ENCODE data around the gene ATRN. TPM values are rescaled to one million over a fixed set of nuclear protein-coding genes. Genes with fewer than 3 reads are reported as not detected.
A peak's percentile ranks its signal among the peaks of the same experiment; 100 is the strongest.

Gene ATRN
- total RNA-seq, 1 experiment from 2014 or later = 26.1 TPM

DNA sequence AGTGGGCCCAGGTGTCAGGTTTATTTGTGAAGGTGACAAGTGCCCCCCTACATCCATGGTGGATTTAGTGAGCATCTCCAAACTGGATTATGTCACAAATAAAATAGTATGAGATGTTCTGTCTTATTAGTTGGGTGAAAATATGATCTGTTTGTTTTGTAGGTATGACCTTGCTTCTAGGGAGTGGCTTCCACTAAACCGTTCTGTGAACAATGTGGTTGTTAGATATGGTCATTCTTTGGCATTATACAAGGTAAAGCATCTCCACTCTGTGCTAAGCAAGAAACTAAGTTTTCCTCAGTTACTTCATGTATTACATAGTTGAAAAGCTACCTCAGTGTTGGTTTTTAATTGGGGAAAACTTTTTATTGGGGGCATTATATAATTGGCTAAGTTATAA, 88.4 kb downstream of the ATRN start:
- H3K4me2 ChIP-seq (ENCODE audit: low read length) = no peak overlapping the region
- H3K36me3 ChIP-seq (ENCODE audit: low read depth, low read length) = no peaks in the 10 kb centered on the region; the same call in none of the 2 replicates
- BruUV-seq (replicated peaks) = no TSS peak
- no peak overlapping the region for H3K27ac ChIP-seq (ENCODE audit: low read length)
- no peaks in the 10 kb centered on the region for H4K20me1 ChIP-seq (ENCODE audit: low read length)
- H3K79me2 ChIP-seq (ENCODE audit: low read length) = no peaks in the 10 kb centered on the region
- TF ChIP-seq CTCF (conservative IDR thresholded peaks at IDR 0.05; ENCODE audit: low read depth, low read length) = no peak
- TF ChIP-seq EZH2 (IDR thresholded peaks at IDR 0.05; ENCODE audit: low read length, unreplicated experiment) = no peak
- no peak for TF ChIP-seq EZH2phosphoT487 (IDR thresholded peaks at IDR 0.05; ENCODE audit: borderline replicate concordance, low read length)
- H3K27me3 ChIP-seq (ENCODE audit: low read length) = no peaks in the 10 kb centered on the region
- peaks cover 16% of the 10 kb centered on the region for H3K4me1 ChIP-seq (ENCODE audit: insufficient read depth, low read length)
- H3K9ac ChIP-seq (ENCODE audit: low read length) = no peak overlapping the region
- CTCF ChIA-PET = no interaction called here
- H2AFZ ChIP-seq (ENCODE audit: low read length) = no peak overlapping the region
- intact Hi-C loops (cut with micrococcal nuclease) = no loop called here
- ATAC-seq = peak; percentile 59
- no peaks in the 10 kb centered on the region for H3K9me3 ChIP-seq (ENCODE audit: low read length)
- no peaks in the 10 kb centered on the region for H3F3A ChIP-seq (ENCODE audit: low read length, unreplicated experiment)
- DNase-seq = no peak
- no peaks in the 10 kb centered on the region for H3K9me2 ChIP-seq (replicated peaks; ENCODE audit: low read length)
- POLR2A ChIA-PET (ENCODE audit: unreplicated experiment) = interaction anchor here (0.6 kb wide), 1 partner anchor 118 kb away, joined by 4 read pairs; no protein-coding TSS in a partner anchor
- H3K4me3 ChIP-seq (ENCODE audit: low read length) = no peak overlapping the region

- Histone ChIP-seq H3K9me3 (ENCODE audit: low read length) (no peaks in the 10 kb centered on the region), H3K4me2 (ENCODE audit: low read length) (no peak overlapping the region), H3K4me1 (ENCODE audit: insufficient read depth, low read length) (peaks cover 16% of the 10 kb centered on the region), H4K20me1 (ENCODE audit: low read length) (no peaks in the 10 kb centered on the region), H3K27ac (ENCODE audit: low read length) (no peak overlapping the region), H3K27me3 (ENCODE audit: low read length) (no peaks in the 10 kb centered on the region), H3K9ac (ENCODE audit: low read length) (no peak overlapping the region), H3K4me3 (ENCODE audit: low read length) (no peak overlapping the region), H3K79me2 (ENCODE audit: low read length) (no peaks in the 10 kb centered on the region), H3K36me3 (ENCODE audit: low read depth, low read length) (no peaks in the 10 kb centered on the region; the same call in none of the 2 replicates), H3K9me2 (replicated peaks; ENCODE audit: low read length) (no peaks in the 10 kb centered on the region), H3F3A (ENCODE audit: low read length, unreplicated experiment) (no peaks in the 10 kb centered on the region), H2AFZ (ENCODE audit: low read length) (no peak overlapping the region)
- DNase-seq = no peak
- TF ChIP-seq EZH2phosphoT487 (IDR thresholded peaks at IDR 0.05; ENCODE audit: borderline replicate concordance, low read length) (no peak), CTCF (conservative IDR thresholded peaks at IDR 0.05; ENCODE audit: low read depth, low read length) (no peak), EZH2 (IDR thresholded peaks at IDR 0.05; ENCODE audit: low read length, unreplicated experiment) (no peak)
- peak; percentile 42 for ATAC-seq
- intact Hi-C loops (cut with micrococcal nuclease) = no loop called here
- no TSS peak for BruUV-seq (replicated peaks)
- ChIA-PET CTCF (no interaction called here), POLR2A (ENCODE audit: unreplicated experiment) (no interaction called here)
Measured at GRCh38 chr20:3559637-3560036, 88.8 kb downstream of the ATRN start.

- H3K4me3 ChIP-seq (ENCODE audit: low read length) = no peak overlapping the region
- H3K9ac ChIP-seq (ENCODE audit: low read length) = no peak overlapping the region
- H3K9me3 ChIP-seq (ENCODE audit: low read length) = no peaks in the 10 kb centered on the region
- no peak for TF ChIP-seq CTCF (conservative IDR thresholded peaks at IDR 0.05; ENCODE audit: low read depth, low read length)
- no peak for TF ChIP-seq EZH2 (IDR thresholded peaks at IDR 0.05; ENCODE audit: low read length, unreplicated experiment)
- no peak for TF ChIP-seq EZH2phosphoT487 (IDR thresholded peaks at IDR 0.05; ENCODE audit: borderline replicate concordance, low read length)
- peaks cover 16% of the 10 kb centered on the region for H3K4me1 ChIP-seq (ENCODE audit: insufficient read depth, low read length)
- H2AFZ ChIP-seq (ENCODE audit: low read length) = no peak overlapping the region
- intact Hi-C loops (cut with micrococcal nuclease) = no loop called here
- no peaks in the 10 kb centered on the region for H3K9me2 ChIP-seq (replicated peaks; ENCODE audit: low read length)
- ATAC-seq (no peak), DNase-seq (no peak)
- ChIA-PET CTCF (no interaction called here), POLR2A (ENCODE audit: unreplicated experiment) (no interaction called here)
- H3K27me3 ChIP-seq (ENCODE audit: low read length) = no peaks in the 10 kb centered on the region
- no peak overlapping the region for H3K27ac ChIP-seq (ENCODE audit: low read length)
- no peaks in the 10 kb centered on the region for H4K20me1 ChIP-seq (ENCODE audit: low read length)
- no peak overlapping the region for H3K4me2 ChIP-seq (ENCODE audit: low read length)
- no peaks in the 10 kb centered on the region; the same call in none of the 2 replicates for H3K36me3 ChIP-seq (ENCODE audit: low read depth, low read length)
- no TSS peak for BruUV-seq (replicated peaks)
- H3F3A ChIP-seq (ENCODE audit: low read length, unreplicated experiment) = no peaks in the 10 kb centered on the region
- no peaks in the 10 kb centered on the region for H3K79me2 ChIP-seq (ENCODE audit: low read length)
Measured at GRCh38 chr20:3560162-3560561, 89.3 kb downstream of the ATRN start.

All from PC-3 (cell line).